Suppressor macrophage (primary cell): ENCODE measurements around the gene DLG2.
A peak's percentile ranks its signal among the peaks of the same experiment; 100 is the strongest.
"Not testable (repeated sequence)": the region's sequence is repeated elsewhere in the genome, so short reads cannot be mapped to it uniquely, and the experiment has no call there.

Experiments
- DNase-seq, 4 experiments: peaks; one replicate each; pipeline ENCODE4 v3.0.0-alpha.2; 2020 to 2022

DLG2 gene

GRCh38 chr11:85643191-85643614, 16.1 kb upstream of the DLG2 start:
- no peak for DNase-seq

- DNase-seq = no peak
Observed at GRCh38 chr11:85634747-85635146, 7.6 kb upstream of the DLG2 start.

GRCh38 chr11:85628771-85629341, 1.7 kb upstream of the DLG2 start:
- DNase-seq = peak; percentile 9 to 39 (median 26)

GRCh38 chr11:85627998-85628770, 1.0 kb upstream of the DLG2 start, which contains the start of gene TMEM126B:
TSS of gene TMEM126B (plus strand) at chr11:85628593. CDS start at chr11:85628608, 15 bp downstream.
- peak; percentile 98 for DNase-seq

- no peak for DNase-seq
Observed at GRCh38 chr11:85626496-85626895, 648 bp downstream of the DLG2 start.

GRCh38 chr11:85620256-85620655, 6.9 kb downstream of the DLG2 start:
- no peak for DNase-seq

- no peak for DNase-seq
Observed at GRCh38 chr11:85619499-85619898, 7.6 kb downstream of the DLG2 start.

GRCh38 chr11:85611643-85612042, 15.5 kb downstream of the DLG2 start:
- DNase-seq = peak; percentile 36 to 61 (median 58)

GRCh38 chr11:85609286-85609685, 17.9 kb downstream of the DLG2 start:
- DNase-seq = not testable (repeated sequence)

- DNase-seq = not testable (repeated sequence)
Observed at GRCh38 chr11:85608621-85609020, 18.5 kb downstream of the DLG2 start.

- not testable (repeated sequence) for DNase-seq
Observed at GRCh38 chr11:85606237-85606636, 20.9 kb downstream of the DLG2 start.

GRCh38 chr11:85603220-85603619, 23.9 kb downstream of the DLG2 start:
- DNase-seq = no peak

- DNase-seq = peak; percentile 27 to 66 (median 61)
Observed at GRCh38 chr11:85602526-85603213, 24.5 kb downstream of the DLG2 start.

- no peak for DNase-seq
Observed at GRCh38 chr11:85599083-85599482, 28.1 kb downstream of the DLG2 start.

GRCh38 chr11:85596886-85597285, 30.3 kb downstream of the DLG2 start:
- DNase-seq = no peak

GRCh38 chr11:85595285-85595884, 31.8 kb downstream of the DLG2 start:
- peak; percentile 24 to 79 (median 54) for DNase-seq

- peak in 3 of 4 experiments; percentile 6 to 29 (median 26) for DNase-seq
Observed at GRCh38 chr11:85590848-85591483, 36.2 kb downstream of the DLG2 start.

- DNase-seq = no peak
Observed at GRCh38 chr11:85589373-85589772, 37.8 kb downstream of the DLG2 start.

GRCh38 chr11:85582111-85582510, 45.0 kb downstream of the DLG2 start:
- DNase-seq = no peak

- no peak for DNase-seq
Observed at GRCh38 chr11:85575388-85575787, 51.8 kb downstream of the DLG2 start.

- no peak for DNase-seq
Observed at GRCh38 chr11:85572056-85572455, 55.1 kb downstream of the DLG2 start.

GRCh38 chr11:85569525-85569924, 57.6 kb downstream of the DLG2 start:
- no peak for DNase-seq

- no peak for DNase-seq
Observed at GRCh38 chr11:85558411-85558810, 68.7 kb downstream of the DLG2 start.
